Ishikawa (cell line): ENCODE measurements around the gene MCU.

Experiments used
- CEBPB ChIP-seq: IDR thresholded peaks from 2 replicates; pipeline ENCODE4 v1.6.1; 2012
- CREB1 ChIP-seq: IDR thresholded peaks from 2 replicates; pipeline ENCODE4 v1.6.1; 2012; ENCODE audit warnings: low read depth
- EGR1 ChIP-seq: IDR thresholded peaks from 2 replicates; pipeline ENCODE4 v1.6.1; 2012
- EP300 ChIP-seq: IDR thresholded peaks from 2 replicates; pipeline ENCODE4 v1.6.1; 2012; ENCODE audit warnings: borderline replicate concordance
- FOXM1 ChIP-seq: IDR thresholded peaks from 2 replicates; pipeline ENCODE4 v1.6.1; 2012; ENCODE audit warnings: low read depth, borderline replicate concordance
- NFIC ChIP-seq: IDR thresholded peaks from 2 replicates; pipeline ENCODE4 v1.6.1; 2012
- RAD21 ChIP-seq: IDR thresholded peaks from 2 replicates; pipeline ENCODE4 v1.6.1; 2012; ENCODE audit warnings: low read depth
- TAF1 ChIP-seq: IDR thresholded peaks from 2 replicates; pipeline ENCODE4 v1.6.1; 2012; ENCODE audit warnings: low read depth, mild to moderate bottlenecking
- TCF12 ChIP-seq: IDR thresholded peaks from 2 replicates; pipeline ENCODE4 v1.6.1; 2012; ENCODE audit warnings: low read depth
- TEAD4 ChIP-seq: IDR thresholded peaks from 2 replicates; pipeline ENCODE4 v1.6.1; 2012
- YY1 ChIP-seq: IDR thresholded peaks from 2 replicates; pipeline ENCODE4 v1.6.1; 2012; ENCODE audit warnings: low read depth
- ZBTB7A ChIP-seq: IDR thresholded peaks from 2 replicates; pipeline ENCODE4 v1.6.1; 2012; ENCODE audit warnings: low read depth
- TF ChIP-seq, protein P1 (sequence below): IDR thresholded peaks from 2 replicates; pipeline ENCODE4 v1.6.1; 2012; ENCODE audit warnings: low read depth, mild to moderate bottlenecking
- TF ChIP-seq, protein P2 (sequence below): IDR thresholded peaks from 2 replicates; pipeline ENCODE4 v1.6.1; 2012
- TF ChIP-seq, protein P3 (sequence below): IDR thresholded peaks from 2 replicates; pipeline ENCODE4 v1.6.1; 2012

Gene MCU

DNA sequence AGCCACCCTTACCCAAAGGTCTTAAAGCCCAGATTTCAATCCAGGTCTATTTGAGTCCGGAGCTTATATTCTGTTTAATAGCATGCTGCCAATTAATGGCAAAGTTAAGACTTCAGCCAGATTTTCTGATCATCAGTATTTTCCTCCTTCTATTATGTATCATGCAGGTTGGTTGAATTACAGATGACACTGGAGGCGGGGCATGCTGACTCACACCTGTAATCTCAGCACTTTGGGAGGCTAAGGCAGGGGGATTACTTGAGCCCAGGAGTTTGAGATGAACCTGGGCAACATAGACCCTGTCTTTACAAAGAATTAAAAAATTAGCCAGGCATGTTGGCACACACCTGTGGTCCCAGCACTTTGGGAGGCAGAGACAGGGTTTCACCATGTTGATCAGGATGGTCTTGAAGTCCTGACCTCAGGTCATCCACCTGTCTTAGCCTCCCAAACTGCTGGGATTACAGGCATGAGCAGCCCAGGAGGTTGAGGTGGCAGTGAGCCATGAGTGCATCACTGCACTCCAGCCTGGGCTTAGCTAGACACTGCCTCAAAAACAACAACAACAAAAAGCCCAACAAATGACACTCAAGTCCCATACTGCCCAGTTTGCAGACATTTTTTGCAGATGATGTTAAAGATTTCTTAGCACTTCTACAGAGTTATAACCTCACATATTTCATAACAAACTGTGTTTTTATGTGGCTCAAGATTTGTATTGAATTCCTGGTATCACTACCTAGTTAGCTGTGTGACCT lies 62.5 kb downstream of the MCU start:
- no peak for TF ChIP-seq FOXM1
- no peak for TF ChIP-seq EP300
- TF ChIP-seq, protein P1, sequence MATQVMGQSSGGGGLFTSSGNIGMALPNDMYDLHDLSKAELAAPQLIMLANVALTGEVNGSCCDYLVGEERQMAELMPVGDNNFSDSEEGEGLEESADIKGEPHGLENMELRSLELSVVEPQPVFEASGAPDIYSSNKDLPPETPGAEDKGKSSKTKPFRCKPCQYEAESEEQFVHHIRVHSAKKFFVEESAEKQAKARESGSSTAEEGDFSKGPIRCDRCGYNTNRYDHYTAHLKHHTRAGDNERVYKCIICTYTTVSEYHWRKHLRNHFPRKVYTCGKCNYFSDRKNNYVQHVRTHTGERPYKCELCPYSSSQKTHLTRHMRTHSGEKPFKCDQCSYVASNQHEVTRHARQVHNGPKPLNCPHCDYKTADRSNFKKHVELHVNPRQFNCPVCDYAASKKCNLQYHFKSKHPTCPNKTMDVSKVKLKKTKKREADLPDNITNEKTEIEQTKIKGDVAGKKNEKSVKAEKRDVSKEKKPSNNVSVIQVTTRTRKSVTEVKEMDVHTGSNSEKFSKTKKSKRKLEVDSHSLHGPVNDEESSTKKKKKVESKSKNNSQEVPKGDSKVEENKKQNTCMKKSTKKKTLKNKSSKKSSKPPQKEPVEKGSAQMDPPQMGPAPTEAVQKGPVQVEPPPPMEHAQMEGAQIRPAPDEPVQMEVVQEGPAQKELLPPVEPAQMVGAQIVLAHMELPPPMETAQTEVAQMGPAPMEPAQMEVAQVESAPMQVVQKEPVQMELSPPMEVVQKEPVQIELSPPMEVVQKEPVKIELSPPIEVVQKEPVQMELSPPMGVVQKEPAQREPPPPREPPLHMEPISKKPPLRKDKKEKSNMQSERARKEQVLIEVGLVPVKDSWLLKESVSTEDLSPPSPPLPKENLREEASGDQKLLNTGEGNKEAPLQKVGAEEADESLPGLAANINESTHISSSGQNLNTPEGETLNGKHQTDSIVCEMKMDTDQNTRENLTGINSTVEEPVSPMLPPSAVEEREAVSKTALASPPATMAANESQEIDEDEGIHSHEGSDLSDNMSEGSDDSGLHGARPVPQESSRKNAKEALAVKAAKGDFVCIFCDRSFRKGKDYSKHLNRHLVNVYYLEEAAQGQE: no peak
- TF ChIP-seq, protein P2, sequence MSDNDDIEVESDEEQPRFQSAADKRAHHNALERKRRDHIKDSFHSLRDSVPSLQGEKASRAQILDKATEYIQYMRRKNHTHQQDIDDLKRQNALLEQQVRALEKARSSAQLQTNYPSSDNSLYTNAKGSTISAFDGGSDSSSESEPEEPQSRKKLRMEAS: no peak
- TF ChIP-seq CREB1: no peak
- TF ChIP-seq EGR1: no peak
- TF ChIP-seq TCF12: no peak
- TF ChIP-seq TAF1: no peak

DNA sequence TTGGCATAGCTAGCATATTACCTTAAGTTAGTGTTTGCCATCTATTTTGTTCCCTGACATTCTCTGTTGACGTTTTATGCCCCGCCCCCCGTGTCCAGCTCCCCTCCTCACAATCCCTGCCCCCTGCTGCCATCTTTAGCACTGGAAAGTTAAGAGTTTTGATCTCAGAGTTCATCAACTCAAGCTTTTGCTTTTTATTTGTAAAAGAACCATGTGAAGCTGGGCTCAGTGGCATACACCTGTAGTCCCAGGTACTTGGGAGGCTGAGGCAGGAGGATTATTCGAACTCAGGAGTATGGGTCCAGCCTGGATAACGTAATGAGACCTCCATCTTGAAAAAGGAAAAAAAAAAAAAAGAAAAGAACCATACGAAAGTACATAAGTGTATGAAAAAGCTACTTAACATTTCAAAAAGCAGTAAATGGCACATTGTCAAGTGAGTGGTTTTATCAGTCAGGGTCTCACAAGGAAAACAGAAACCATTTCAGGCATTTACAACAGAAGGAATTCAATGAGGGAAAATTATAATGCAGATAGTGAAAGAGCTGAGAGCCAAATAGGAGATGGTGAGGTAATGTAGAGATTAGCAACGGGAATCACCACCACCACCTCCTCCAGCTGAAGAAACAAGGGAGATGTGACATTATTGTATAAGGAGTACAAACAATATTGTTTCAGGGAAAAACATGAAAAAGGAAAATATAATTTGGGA lies 64.9 kb downstream of the MCU start:
- TF ChIP-seq RAD21 (no peak), TEAD4 (no peak), EP300 (no peak), EGR1 (no peak), ZBTB7A (no peak), TAF1 (no peak), CREB1 (no peak), CEBPB (no peak), NFIC (no peak), TCF12 (no peak), FOXM1 (no peak), YY1 (no peak)
- TF ChIP-seq, protein P2: no peak
- TF ChIP-seq, protein P3, sequence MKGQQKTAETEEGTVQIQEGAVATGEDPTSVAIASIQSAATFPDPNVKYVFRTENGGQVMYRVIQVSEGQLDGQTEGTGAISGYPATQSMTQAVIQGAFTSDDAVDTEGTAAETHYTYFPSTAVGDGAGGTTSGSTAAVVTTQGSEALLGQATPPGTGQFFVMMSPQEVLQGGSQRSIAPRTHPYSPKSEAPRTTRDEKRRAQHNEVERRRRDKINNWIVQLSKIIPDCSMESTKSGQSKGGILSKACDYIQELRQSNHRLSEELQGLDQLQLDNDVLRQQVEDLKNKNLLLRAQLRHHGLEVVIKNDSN: no peak
- TF ChIP-seq, protein P1: no peak

DNA sequence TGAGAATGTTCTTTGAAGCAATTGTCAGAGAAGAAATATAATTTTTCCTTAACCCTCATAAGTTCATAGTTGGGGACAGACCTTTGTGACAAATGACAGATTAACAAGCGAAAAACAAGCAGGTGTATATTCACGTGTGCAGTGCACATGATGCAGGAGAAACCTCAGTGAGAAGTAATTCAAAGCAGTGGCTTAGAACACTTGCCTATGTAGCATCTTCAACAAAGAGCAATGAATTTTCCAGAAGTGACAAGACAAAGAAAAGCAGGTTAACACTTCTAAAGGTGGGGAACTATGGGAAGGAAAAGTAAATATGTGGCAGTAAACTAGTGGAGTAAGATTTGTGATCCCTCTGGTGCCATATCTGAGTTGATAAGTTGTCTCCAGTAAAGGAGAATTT lies 65.8 kb downstream of the MCU start:
- TF ChIP-seq, protein P3: no peak
- TF ChIP-seq CREB1 (no peak), YY1 (no peak), EGR1 (no peak), RAD21 (no peak), TAF1 (no peak), NFIC (no peak), CEBPB (no peak), ZBTB7A (no peak), TCF12 (no peak)
- TF ChIP-seq, protein P2: no peak
- TF ChIP-seq, protein P1: no peak

- TF ChIP-seq, protein P1: no peak
- TF ChIP-seq, protein P3: no peak
- TF ChIP-seq FOXM1 (no peak), TEAD4 (no peak), TCF12 (no peak), EGR1 (no peak), EP300 (no peak), RAD21 (no peak), YY1 (no peak)
- TF ChIP-seq, protein P2: no peak
These were observed 67.6 kb downstream of the MCU start for GRCh38 chr10:72759584-72759983.
